Adrenal gland (tissue), 5 donors: ENCODE results near the gene UCP3.

ENCODE experiments used
- POLR2A ChIP-seq, 2 donors: fragments of 450-650 bp; IDR thresholded peaks; one replicate each; pipeline ENCODE4 v1.6.1; 2017; ENCODE audit warnings: antibody characterized with exemption in 2 of 2, mild to moderate bottlenecking in 2 of 2, moderate library complexity in 1 of 2
- TF ChIP-seq, protein P1 (sequence below), 6 experiments: fragments of 450-650 bp in 4 of 6; fragments of 200-600 bp in 2 of 6; sonication (generic) in 1 of 6; IDR thresholded peaks; 1 replicate in 5 of 6; 2 replicates in 1 of 6; pipeline versions ENCODE4 v1.5.1 to v1.8.0; 2016 to 2021; ENCODE audit warnings: antibody characterized with exemption in 6 of 6, mild to moderate bottlenecking in 2 of 6, moderate library complexity in 1 of 6
- donor health status: DM: no; HTN: no; CAD: no.

DNA sequence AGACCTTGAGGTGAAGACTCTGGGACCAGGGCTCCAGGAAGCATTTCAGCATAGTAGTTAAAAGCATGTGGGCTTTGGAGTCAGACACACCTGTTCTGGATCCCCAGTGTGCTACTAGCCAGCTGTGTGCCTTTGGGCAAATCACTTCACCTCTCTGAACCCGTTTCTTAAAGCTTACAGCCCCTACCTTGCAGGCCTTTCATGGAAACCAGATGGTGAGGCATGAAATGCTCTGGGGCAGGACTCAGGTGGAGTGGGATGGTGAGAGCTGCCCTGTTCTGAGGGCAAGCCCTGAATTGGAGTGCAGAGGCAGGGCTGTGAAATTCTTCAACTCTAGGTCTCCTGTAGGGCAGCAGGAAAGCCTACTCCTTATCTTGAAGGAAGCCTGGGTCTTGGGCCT is 36.7 kb downstream of the UCP3 start:
- TF ChIP-seq, protein P1, sequence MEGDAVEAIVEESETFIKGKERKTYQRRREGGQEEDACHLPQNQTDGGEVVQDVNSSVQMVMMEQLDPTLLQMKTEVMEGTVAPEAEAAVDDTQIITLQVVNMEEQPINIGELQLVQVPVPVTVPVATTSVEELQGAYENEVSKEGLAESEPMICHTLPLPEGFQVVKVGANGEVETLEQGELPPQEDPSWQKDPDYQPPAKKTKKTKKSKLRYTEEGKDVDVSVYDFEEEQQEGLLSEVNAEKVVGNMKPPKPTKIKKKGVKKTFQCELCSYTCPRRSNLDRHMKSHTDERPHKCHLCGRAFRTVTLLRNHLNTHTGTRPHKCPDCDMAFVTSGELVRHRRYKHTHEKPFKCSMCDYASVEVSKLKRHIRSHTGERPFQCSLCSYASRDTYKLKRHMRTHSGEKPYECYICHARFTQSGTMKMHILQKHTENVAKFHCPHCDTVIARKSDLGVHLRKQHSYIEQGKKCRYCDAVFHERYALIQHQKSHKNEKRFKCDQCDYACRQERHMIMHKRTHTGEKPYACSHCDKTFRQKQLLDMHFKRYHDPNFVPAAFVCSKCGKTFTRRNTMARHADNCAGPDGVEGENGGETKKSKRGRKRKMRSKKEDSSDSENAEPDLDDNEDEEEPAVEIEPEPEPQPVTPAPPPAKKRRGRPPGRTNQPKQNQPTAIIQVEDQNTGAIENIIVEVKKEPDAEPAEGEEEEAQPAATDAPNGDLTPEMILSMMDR (IDR thresholded peaks at IDR 0.05): no peak
- TF ChIP-seq POLR2A (IDR thresholded peaks at IDR 0.05): no peak
